ENCODE data around the gene MXD3.
A peak's percentile ranks its signal among the peaks of the same experiment; 100 is the strongest.

- TF ChIP-seq CTCF (IDR thresholded peaks at IDR 0.05; ENCODE audit: low read depth, low read length) (peak; percentile 13), MAX (IDR thresholded peaks at IDR 0.05; ENCODE audit: low read depth, low read length) (peak; percentile 72), POLR2A (IDR thresholded peaks at IDR 0.05; ENCODE audit: extremely low read depth, insufficient read length) (no peak), MYC (IDR thresholded peaks at IDR 0.05; ENCODE audit: low read depth, low read length) (peak; percentile 42)
Measured at GRCh38 chr5:177300236-177300880, 11.3 kb downstream of the MXD3 start.
